Activated CD4-positive, CD25-positive, alpha-beta regulatory T cell (primary cell): ENCODE data around the gene PFN2.

Experiments
- DNase-seq, 4 experiments: peaks; one replicate each; lab custom pipeline; 2025; lab: John Stamatoyannopoulos, UW

Gene PFN2

DNA sequence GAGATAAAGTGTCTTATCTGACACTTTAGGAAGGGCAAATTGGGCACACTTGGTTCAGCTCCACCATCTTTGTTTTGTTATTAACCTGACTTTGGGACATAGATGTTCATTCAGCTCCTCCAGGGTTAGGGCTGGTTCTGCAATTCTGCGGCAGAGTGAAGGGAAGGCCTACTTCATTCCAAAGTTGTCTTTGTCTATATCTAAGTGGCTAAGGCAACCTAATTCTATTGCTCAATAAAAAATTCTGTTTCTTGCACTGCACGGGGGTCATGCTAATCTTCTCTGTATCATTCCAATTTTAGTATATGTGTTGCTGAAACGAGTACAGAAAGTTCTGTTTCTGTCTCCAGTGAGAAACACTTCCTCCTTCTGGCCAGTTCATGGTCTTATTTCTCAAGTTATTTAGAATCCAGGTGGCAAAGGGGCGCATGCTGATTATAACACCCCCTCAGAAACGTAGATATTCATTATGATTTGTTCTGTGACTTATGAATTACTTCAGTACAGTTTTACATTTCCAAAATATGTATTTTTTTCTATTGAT lies 53.5 kb downstream of the PFN2 start:
- no peak for DNase-seq
